ENCODE data around the gene ENPP6.

DNA sequence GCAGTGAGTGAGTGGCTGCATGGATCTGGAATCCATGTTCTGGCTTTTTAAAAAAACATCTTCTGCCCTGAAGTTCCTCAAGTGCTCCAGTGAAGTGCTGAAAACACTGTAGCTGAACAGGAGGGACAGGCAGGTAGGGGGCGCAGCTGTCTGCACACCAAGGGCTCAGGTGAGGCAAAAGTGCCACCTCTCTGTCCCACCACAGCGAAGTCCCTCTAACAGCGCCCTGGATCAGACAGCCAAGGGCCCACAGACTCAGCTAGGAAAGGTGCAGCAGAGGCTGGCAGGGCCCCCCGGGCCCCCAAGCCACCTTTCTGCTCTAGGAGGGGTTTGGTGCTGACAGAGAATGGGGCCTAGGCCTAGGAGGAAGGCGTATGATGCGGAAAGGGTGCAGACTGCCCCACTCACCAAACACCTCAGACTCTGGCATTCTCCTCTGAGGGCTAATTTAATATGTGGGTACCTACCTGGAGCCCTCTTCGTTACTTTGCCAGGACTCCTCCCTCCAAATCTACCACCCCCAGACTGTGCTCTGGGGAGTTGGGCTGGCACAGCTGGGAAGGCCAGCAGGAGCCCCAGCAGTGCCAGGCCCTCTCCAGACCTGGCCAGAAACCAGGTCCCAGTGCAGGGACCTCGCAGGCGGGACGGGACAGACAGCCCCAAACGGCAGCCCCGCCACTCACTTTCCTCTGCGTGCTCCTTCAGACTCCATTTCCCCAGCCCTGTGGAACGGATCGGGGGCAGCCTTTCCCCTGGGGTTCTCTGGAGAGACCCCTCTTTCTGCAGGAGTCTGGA, 73.7 kb downstream of the ENPP6 start:
- TF ChIP-seq CTCF (conservative IDR thresholded peaks at IDR 0.05; ENCODE audit: low read depth, low read length) = no peak
- no peak for TF ChIP-seq EZH2 (IDR thresholded peaks at IDR 0.05; ENCODE audit: borderline replicate concordance, low read depth, low read length, poor library complexity, severe bottlenecking)
